Stimulated activated memory B cell treated with anti-CD40 and anti-IgM and Interleukin-4, amounts not matched to agents 10 μg/mL and 1 μg/mL and 100 μg/mL, for 72 hours (primary cell): Measurements from ENCODE around the gene SLC38A11.
A peak's percentile ranks its signal among the peaks of the same experiment; 100 is the strongest.

ENCODE experiments used
- ATAC-seq: fragments of 150-1000 bp; cut with Tn5 transposase; 2 replicates; pipeline ENCODE4 v1.10.0; 2021
- H3K27ac Mint-ChIP-seq: one replicate; pipeline ENCODE4 v1.8.0; 2022; ENCODE audit warnings: mild to moderate bottlenecking, mixed read lengths
- H3K27me3 Mint-ChIP-seq: one replicate; pipeline ENCODE4 v1.8.0; 2022; ENCODE audit warnings: mixed read lengths
- H3K36me3 Mint-ChIP-seq: one replicate; pipeline ENCODE4 v1.8.0; 2022; ENCODE audit warnings: mixed read lengths
- H3K4me1 Mint-ChIP-seq: one replicate; pipeline ENCODE4 v1.8.0; 2022; ENCODE audit warnings: mixed read lengths
- H3K4me3 Mint-ChIP-seq: one replicate; pipeline ENCODE4 v1.8.0; 2022; ENCODE audit warnings: mild to moderate bottlenecking, moderate library complexity, mixed read lengths
- H3K9me3 Mint-ChIP-seq: one replicate; pipeline ENCODE4 v1.8.0; 2022; ENCODE audit warnings: mixed read lengths

The SLC38A11 gene

DNA sequence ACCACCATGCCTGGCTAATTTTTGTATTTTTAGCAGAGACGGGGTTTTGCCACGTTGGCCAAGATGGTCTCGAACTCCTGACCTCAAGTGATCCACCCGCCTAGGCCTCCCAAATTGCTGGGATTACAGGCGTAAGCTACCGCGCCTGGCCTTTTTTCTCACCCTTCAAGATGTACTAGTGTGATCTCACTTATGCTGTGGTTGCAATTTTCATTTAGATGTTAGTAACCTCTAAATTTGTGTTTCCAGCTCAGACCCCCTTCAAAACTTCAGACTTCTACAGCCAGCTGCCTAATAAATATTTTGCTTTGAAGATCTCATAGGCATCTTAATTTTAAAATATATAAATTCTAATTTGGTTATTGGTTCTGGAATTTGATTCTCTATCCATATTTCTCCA lies 8.0 kb downstream of the SLC38A11 start:
- Mint-ChIP-seq H3K27ac (no peak overlapping the region), H3K9me3 (peaks cover 2% of the 10 kb centered on the region), H3K27me3 (peaks cover 2% of the 10 kb centered on the region), H3K4me1 (peaks cover 17% of the 10 kb centered on the region), H3K4me3 (no peak overlapping the region), H3K36me3 (no peaks in the 10 kb centered on the region)
- ATAC-seq, result no peak

DNA sequence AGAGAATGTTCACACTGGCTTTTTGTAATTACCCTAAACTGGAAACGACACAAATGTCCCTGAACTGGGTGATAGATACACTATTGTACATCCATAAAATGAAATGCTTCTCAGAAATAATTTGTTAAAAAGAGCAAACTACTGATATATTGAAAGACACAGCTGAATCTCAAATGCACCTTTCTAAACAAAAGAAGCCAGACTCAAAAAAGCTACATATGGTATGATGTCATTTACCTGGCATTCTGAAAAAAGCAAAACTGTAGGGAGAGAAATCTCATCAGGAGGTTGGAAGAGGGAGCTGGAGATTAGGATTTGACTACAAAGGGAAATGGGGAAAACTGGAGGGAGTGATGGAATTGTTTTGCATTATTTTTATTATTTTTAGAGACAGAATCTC lies 12.0 kb downstream of the SLC38A11 start:
- ATAC-seq, result no peak
- H3K27me3 Mint-ChIP-seq, result no peaks in the 10 kb centered on the region
- H3K36me3 Mint-ChIP-seq, result no peaks in the 10 kb centered on the region
- no peaks in the 10 kb centered on the region for H3K9me3 Mint-ChIP-seq
- peak overlapping the region; percentile 20 for H3K27ac Mint-ChIP-seq
- no peak overlapping the region for H3K4me3 Mint-ChIP-seq
- H3K4me1 Mint-ChIP-seq, result peaks cover 2% of the 10 kb centered on the region

DNA sequence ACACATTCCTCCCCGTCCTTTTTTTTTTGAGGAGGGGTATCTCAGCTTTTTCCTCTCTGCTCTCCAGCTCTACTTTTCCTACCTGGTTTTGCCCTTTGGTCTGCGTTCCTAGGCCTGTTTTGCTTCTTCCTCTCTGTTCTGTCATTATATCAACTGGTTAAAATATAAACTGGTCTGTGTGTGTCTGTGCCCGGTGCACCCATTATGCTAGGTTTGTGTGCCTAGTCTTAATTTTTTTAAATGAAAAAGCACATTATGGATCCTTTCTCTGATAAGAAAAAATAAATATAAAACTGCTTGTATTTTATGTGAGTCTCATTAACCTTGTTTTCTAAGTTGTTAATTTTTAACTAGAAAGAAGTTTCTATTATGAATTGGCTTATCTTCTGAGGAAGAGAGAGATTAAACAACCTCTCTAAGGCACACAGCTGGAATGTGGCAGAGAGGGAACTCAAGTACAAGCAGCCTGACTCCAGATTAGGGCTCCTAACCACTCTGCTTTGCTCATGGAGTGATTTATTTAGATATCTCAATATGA lies 17.4 kb downstream of the SLC38A11 start:
- Mint-ChIP-seq H3K36me3 (no peaks in the 10 kb centered on the region), H3K27ac (peak overlapping the region; percentile 1), H3K4me1 (peaks cover 24% of the 10 kb centered on the region), H3K27me3 (no peaks in the 10 kb centered on the region), H3K9me3 (no peaks in the 10 kb centered on the region), H3K4me3 (no peak overlapping the region)
- no peak for ATAC-seq

DNA sequence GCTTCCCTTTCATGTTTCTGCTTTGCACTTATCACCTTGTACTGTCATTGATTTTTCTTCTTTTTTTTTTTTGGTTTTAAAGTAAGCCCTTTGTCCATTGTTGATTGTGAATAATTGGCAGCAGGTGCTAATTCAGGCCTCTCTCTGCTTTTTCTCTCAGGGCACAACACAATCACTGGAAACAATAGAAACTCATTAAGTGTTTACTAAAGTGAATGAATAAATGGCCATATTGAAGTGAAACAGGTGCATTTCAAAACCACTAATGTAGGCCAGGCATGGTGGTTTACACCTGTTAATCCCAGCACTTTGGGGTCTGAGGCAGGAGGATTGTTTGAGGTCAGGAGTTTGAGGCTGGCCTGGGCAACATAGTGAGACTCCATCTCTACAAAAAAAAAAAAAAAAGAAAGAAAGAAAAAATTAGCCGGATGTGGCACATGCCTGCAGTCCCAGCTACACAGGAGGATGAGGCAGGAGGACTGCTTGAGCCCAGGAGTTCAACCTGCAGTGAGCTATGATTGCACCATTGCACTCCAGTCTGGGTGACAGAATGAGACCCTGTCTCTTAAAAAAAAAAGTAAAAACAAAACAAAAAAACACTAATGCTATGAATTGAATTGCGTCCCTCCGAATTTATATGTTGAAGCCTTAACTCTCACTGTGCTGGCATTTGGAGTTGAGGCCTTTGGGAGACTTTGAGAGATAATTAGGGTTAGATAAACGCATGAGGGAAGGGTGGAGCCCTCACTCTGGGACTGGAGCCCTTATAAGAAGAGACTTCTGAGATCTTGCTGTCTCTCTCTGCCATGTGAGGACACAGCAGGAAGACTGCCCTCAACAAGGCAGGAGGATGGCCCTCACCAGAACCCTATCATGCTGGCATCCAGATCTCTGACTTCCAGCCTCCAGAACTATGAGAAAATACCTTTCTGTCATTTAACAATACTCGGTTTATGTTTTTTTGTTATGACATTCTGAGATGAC lies 19.9 kb downstream of the SLC38A11 start:
- Mint-ChIP-seq H3K9me3 (no peaks in the 10 kb centered on the region), H3K4me3 (no peak overlapping the region), H3K36me3 (peaks cover 11% of the 10 kb centered on the region), H3K4me1 (peaks cover 27% of the 10 kb centered on the region), H3K27me3 (no peaks in the 10 kb centered on the region), H3K27ac (peak overlapping the region; percentile 51)
- ATAC-seq, result no peak

DNA sequence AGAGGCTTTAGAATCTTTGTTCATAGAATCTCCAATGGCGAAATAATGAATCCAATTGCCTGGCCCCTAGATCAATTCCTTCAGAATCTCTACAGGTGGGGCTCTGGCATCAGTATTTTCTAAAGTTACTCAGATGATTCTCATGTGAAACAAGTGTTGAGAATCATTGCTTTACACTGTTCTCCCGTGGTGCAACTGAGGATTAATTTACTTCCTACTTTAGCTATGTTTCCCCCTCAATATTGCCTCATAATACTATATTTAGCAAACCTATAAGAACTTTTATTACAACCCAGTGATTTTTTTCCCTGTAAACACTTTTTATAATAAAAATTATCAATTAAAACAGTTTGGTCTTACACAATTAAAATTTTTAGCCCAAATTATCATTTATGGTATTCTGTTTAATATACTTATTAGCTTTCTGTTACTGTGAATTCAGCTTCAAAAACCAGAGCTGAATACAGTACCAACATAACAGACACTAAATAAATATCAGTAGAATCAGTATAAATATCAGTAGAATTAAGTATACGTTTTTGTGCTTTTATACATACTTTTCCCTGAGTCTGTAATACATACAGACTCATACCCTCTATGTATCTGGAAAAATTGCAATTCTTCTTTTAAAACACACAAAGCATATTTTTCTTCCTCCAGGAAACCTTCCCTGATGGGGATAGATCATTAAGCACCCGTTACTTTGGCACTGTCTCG lies 20.8 kb downstream of the SLC38A11 start:
- no peak for ATAC-seq
- Mint-ChIP-seq H3K36me3 (peaks cover 11% of the 10 kb centered on the region), H3K27ac (peak overlapping the region; percentile 51), H3K9me3 (peaks cover 2% of the 10 kb centered on the region), H3K4me1 (peaks cover 32% of the 10 kb centered on the region), H3K4me3 (no peak overlapping the region), H3K27me3 (no peaks in the 10 kb centered on the region)

DNA sequence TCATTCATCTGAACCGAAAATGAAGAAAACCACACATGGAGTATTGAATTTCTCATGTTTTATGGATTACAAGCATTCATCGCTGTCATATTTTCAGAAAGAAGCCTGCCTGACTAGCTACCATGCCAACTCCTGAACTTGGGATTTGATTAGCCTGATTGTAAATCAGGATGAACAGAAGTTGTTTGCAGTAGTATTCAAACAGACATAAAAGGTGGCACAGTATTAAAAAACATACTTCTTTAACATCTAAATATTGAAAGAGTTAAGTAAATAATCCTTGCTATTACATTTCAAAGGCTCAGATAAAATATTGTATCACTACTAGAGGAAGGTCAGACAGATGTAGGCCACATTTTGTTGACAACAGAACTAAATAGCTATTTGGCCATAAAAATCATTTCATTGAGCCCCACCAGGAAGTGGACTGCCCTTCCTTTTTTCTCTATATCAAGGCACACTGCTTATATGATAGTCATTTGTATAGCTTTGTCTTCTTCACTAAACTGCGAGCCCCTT lies 21.6 kb downstream of the SLC38A11 start:
- Mint-ChIP-seq H3K4me1 (peaks cover 32% of the 10 kb centered on the region), H3K27me3 (no peaks in the 10 kb centered on the region), H3K27ac (peak overlapping the region; percentile 56)

DNA sequence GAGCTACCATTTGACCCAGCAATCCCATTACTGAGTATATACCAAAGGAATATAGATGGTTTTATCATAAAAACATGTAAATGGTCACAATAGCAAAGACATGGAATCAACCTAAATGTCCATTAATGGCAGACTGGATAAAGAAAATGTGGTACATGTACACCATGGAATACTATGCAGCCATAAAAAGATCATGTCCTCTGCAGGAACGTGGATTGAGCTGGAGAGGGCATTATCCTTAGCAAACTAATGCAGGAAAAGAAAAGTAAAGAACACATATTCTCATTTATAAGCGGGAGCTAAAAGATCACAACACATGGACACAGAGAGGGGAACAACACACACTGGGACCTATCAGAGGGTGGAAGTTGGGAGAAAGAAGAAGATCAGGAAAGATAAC lies 22.9 kb downstream of the SLC38A11 start:
- Mint-ChIP-seq H3K4me3 (no peak overlapping the region), H3K36me3 (peaks cover 11% of the 10 kb centered on the region), H3K4me1 (peaks cover 26% of the 10 kb centered on the region), H3K27me3 (no peaks in the 10 kb centered on the region), H3K27ac (no peak overlapping the region), H3K9me3 (peaks cover 2% of the 10 kb centered on the region)
- ATAC-seq, result no peak

More for the DNA sequence above, 21.6 kb downstream of the SLC38A11 start:
- ATAC-seq, result no peak
- H3K4me3 Mint-ChIP-seq, result no peak overlapping the region
- H3K36me3 Mint-ChIP-seq, result peaks cover 11% of the 10 kb centered on the region
- H3K9me3 Mint-ChIP-seq, result peaks cover 2% of the 10 kb centered on the region

DNA sequence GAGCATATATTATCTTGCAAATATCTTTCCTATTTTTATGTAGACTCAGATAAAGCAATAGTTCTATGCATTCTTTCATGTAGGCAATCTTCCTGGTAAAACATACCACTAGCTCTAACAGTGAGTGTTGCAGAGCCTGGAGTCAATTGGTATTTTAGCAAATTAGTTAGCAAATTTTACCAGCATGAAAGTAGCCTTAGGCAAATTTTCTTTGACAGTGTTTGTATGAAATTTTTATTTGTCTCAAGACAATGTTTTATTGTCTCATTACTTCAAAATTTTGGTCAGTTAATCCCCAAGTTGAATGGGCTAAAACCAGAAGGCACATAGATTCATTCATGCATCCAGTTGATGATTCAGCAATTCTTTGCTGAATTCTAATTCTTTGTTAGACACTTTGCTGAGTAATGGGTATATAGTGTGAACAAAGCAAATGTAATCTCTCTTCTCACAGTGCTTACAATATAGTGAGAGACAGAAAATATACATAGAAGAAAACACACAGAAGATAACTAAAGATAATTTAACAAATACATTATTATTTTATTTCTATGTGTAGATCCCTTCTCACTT lies 27.1 kb downstream of the SLC38A11 start:
- peaks cover 14% of the 10 kb centered on the region for H3K36me3 Mint-ChIP-seq
- H3K4me3 Mint-ChIP-seq, result no peak overlapping the region
- peaks cover 2% of the 10 kb centered on the region for H3K9me3 Mint-ChIP-seq
- H3K27ac Mint-ChIP-seq, result no peak overlapping the region
- ATAC-seq, result no peak
- H3K27me3 Mint-ChIP-seq, result no peaks in the 10 kb centered on the region
- peaks cover 10% of the 10 kb centered on the region for H3K4me1 Mint-ChIP-seq

DNA sequence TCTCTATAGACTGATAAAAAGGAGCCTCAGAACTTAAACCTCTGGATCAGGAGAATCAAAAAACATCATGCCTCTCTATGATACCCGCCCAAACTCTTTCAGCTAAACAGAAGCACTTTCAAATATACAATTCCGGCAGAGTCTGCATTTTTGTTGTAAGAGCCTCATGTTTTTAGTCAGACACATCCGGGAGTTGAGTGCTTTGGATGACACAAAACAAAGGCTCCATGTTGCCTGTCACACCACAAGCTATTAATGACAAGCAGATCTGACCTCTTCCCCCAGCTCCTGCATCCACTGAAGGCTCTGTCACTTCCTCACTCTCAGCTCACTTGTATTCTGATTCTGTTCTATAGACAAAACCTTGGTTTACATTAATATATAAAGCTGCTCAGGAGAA lies 33.2 kb downstream of the SLC38A11 start:
- no peak overlapping the region for H3K4me3 Mint-ChIP-seq
- H3K27ac Mint-ChIP-seq, result no peak overlapping the region

DNA sequence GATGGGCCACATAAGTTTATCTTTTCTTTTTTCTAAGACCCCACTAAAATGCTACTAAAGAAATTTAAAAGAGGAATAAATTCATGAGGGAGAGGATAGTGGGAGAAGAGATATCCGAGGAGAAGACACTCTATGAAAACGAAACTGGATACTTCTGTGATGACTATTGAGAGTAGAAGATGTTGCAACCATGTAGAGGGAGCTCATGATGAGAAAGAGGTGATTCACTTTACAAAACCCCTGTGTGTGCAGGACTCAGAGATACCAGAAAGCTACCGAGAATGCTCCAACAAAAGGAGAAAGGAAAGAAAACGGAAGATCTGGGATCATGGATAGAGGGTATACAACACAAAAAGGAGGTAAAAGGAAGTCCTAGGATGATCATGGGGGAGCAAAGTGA lies 34.9 kb downstream of the SLC38A11 start:
- Mint-ChIP-seq H3K4me1 (peaks cover 6% of the 10 kb centered on the region), H3K27me3 (no peaks in the 10 kb centered on the region), H3K9me3 (no peaks in the 10 kb centered on the region), H3K4me3 (peak overlapping the region; percentile 29), H3K36me3 (peaks cover 7% of the 10 kb centered on the region), H3K27ac (peak overlapping the region; percentile 7)
- ATAC-seq, result no peak

More for the DNA sequence above, 33.2 kb downstream of the SLC38A11 start:
- Mint-ChIP-seq H3K36me3 (peaks cover 7% of the 10 kb centered on the region), H3K9me3 (no peaks in the 10 kb centered on the region), H3K27me3 (no peaks in the 10 kb centered on the region), H3K4me1 (peaks cover 6% of the 10 kb centered on the region)
- ATAC-seq, result no peak

DNA sequence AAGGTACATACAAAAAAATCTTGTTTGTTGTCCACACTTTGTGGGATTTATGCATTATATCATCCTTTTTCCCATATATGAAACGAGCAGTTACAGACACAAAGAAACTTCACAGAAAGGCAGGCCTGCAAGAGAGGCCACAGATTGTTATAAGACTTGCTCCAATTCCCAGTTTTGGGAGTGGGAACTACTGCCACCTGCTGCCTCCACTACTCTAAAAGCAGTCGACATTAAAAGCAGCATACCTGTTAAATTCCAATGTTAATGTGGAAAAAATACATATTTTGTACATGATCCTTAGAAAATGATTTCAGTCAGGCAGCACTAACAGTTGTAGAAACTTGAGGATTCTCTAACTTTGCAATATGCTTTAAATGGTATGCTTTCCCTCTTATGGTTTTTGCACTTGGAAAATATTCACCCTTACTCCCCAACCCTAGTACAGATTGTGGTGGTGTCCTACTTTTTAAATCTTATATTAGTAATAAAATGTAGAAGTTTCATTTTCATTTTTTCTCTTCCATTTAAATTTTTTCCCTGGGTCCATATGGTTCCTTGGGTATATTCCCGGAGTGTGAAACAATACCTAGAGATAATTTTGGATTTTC lies 37.9 kb downstream of the SLC38A11 start:
- Mint-ChIP-seq H3K4me3 (no peak overlapping the region), H3K9me3 (no peaks in the 10 kb centered on the region), H3K27ac (no peak overlapping the region), H3K27me3 (no peaks in the 10 kb centered on the region), H3K4me1 (peaks cover 22% of the 10 kb centered on the region), H3K36me3 (no peaks in the 10 kb centered on the region)
- ATAC-seq, result no peak

DNA sequence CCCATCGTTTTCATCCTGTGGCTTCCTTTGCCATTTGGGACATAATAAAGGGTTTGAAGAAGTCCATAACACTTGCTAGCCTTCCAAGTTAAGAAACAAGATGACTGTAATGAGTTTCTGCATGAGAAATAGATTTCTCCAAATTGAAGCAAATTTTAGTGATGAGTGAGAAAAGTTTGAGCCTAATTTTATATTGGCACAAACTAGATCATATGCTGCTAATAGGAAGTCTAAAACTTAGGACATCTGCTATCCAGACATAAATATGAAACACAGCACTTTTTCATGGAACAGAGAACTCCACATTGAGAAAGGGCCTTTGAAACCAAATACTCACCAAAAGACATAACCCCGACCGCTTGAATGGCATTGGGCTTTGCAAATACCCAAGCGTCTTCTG lies 39.8 kb downstream of the SLC38A11 start:
- Mint-ChIP-seq H3K4me3 (no peak overlapping the region), H3K4me1 (peaks cover 20% of the 10 kb centered on the region), H3K9me3 (no peaks in the 10 kb centered on the region), H3K27me3 (no peaks in the 10 kb centered on the region), H3K27ac (no peak overlapping the region), H3K36me3 (no peaks in the 10 kb centered on the region)
- ATAC-seq, result no peak

DNA sequence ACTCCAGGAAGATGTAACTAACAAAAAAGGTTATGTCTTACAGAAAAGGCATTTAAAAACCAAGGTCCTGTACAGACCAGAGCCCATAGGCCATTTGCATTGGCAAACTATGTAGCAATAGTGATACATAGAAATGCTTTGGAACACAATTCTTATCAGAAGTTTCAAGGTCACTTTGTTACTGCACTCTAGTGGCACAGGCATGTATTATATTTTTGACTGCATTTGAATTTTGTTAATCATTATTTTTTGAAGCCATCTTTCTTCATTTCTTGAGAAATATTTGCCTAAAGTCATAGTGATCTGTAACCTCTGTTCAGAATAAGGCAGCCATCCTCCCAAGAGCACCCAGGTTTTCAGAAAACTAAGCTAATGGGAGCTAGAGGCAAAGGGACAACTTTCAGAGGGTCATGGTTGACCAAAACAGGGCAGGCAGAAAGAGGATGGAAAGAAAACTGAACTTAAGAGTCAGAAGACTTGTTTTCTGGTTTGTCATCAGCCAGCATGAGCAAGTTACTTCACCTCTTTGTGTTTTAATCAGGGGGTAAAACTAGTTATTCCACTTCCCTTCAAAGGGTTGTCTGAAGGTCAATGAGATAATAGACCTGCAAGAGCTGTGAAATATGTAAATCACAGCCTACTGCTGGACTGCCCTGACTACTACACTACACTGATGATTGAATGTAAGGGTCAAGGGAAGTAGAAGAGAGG lies 41.5 kb downstream of the SLC38A11 start:
- peak; percentile 75 for ATAC-seq
- Mint-ChIP-seq H3K4me1 (peaks cover 32% of the 10 kb centered on the region), H3K27me3 (no peaks in the 10 kb centered on the region), H3K27ac (peak overlapping the region; percentile 18), H3K4me3 (no peak overlapping the region), H3K36me3 (no peaks in the 10 kb centered on the region), H3K9me3 (no peaks in the 10 kb centered on the region)

DNA sequence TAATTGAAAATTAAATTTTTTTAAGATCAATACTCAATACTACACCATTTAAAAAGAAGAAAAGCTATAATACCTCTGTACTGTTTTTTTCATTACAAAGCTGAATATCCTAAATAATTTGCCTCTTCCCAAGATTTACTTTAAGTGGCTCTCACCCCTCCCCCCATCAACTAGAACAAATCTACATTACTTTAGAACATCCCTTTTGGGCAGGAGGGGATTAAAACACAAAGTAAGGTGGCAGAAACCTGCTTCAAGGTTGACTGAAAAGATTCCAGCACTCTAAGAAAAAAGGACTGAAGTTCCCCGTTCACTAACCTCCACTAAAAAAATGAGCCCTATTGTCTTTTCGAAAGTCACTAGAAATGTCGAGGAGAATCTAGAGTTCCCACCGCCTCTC lies 42.3 kb downstream of the SLC38A11 start:
- Mint-ChIP-seq H3K27ac (peak overlapping the region; percentile 18), H3K36me3 (no peaks in the 10 kb centered on the region), H3K4me3 (no peak overlapping the region), H3K9me3 (no peaks in the 10 kb centered on the region), H3K4me1 (peaks cover 32% of the 10 kb centered on the region), H3K27me3 (no peaks in the 10 kb centered on the region)
- no peak for ATAC-seq
